Parathyroid adenoma (tissue), 2 donors: Measurements from ENCODE around the gene TMEM151B.

ENCODE experiments used
- H2AFZ ChIP-seq: fragments of 300-600 bp; sonication (generic); one replicate; pipeline ENCODE4 v1.7.0; 2017; ENCODE audit warnings: antibody characterized with exemption, mild to moderate bottlenecking
- H3K27ac ChIP-seq: fragments of 300-600 bp; sonication (generic); one replicate; pipeline ENCODE4 v1.7.0; 2017
- H3K27me3 ChIP-seq: fragments of 300-600 bp; sonication (generic); one replicate; pipeline ENCODE4 v1.7.0; 2017; ENCODE audit warnings: low read length; ENCODE audit not compliant: control insufficient read depth, insufficient read depth
- H3K36me3 ChIP-seq: fragments of 300-600 bp; sonication (generic); one replicate; pipeline ENCODE4 v1.7.0; 2017; ENCODE audit warnings: low read length; ENCODE audit not compliant: control insufficient read depth, insufficient read depth
- H3K4me1 ChIP-seq: fragments of 300-600 bp; sonication (generic); one replicate; pipeline ENCODE4 v1.7.0; 2017; ENCODE audit warnings: control low read depth
- H3K4me2 ChIP-seq: fragments of 300-600 bp; sonication (generic); one replicate; pipeline ENCODE4 v1.7.0; 2017; ENCODE audit warnings: low read length
- H3K4me3 ChIP-seq: fragments of 300-600 bp; sonication (generic); one replicate; pipeline ENCODE4 v1.7.0; 2017; ENCODE audit warnings: low read depth, low read length
- H3K79me2 ChIP-seq: fragments of 300-600 bp; sonication (generic); one replicate; pipeline ENCODE4 v1.7.0; 2017; ENCODE audit warnings: control low read depth
- H3K9ac ChIP-seq: fragments of 300-600 bp; sonication (generic); one replicate; pipeline ENCODE4 v1.7.0; 2017; ENCODE audit warnings: mild to moderate bottlenecking
- H3K9me3 ChIP-seq: fragments of 300-600 bp; sonication (generic); one replicate; pipeline ENCODE4 v1.7.0; 2017; ENCODE audit warnings: low read length; ENCODE audit not compliant: control insufficient read depth
- CTCF ChIP-seq: fragments of 300-600 bp; sonication (generic); IDR thresholded peaks from one replicate; pipeline ENCODE4 v1.7.0; 2017; ENCODE audit warnings: antibody characterized with exemption, mild to moderate bottlenecking
- donor health status: primary hyperparathyroidism.

TMEM151B gene

GRCh38 chr6:44301782-44302564 is 31.7 kb downstream of the TMEM151B start:
- no peak for TF ChIP-seq CTCF
- Histone ChIP-seq H3K4me3 (no peak overlapping the region), H3K36me3 (no peaks in the 10 kb centered on the region), H3K27ac (no peak overlapping the region), H3K4me1 (no peaks in the 10 kb centered on the region), H3K4me2 (no peak overlapping the region), H3K9ac (no peak overlapping the region), H3K79me2 (no peaks in the 10 kb centered on the region), H2AFZ (no peak overlapping the region), H3K9me3 (no peaks in the 10 kb centered on the region), H3K27me3 (no peaks in the 10 kb centered on the region)

- Histone ChIP-seq H3K4me2 (no peak overlapping the region), H3K4me3 (no peak overlapping the region), H3K9ac (no peak overlapping the region), H3K36me3 (no peaks in the 10 kb centered on the region), H3K9me3 (no peaks in the 10 kb centered on the region), H3K4me1 (no peaks in the 10 kb centered on the region), H3K27ac (no peak overlapping the region), H3K79me2 (no peaks in the 10 kb centered on the region), H3K27me3 (no peaks in the 10 kb centered on the region), H2AFZ (no peak overlapping the region)
- no peak for TF ChIP-seq CTCF
Observed at GRCh38 chr6:44302856-44303255, 32.6 kb downstream of the TMEM151B start.

- Histone ChIP-seq H3K4me2 (no peak overlapping the region), H2AFZ (no peak overlapping the region), H3K27me3 (no peaks in the 10 kb centered on the region), H3K9ac (no peak overlapping the region), H3K36me3 (no peaks in the 10 kb centered on the region), H3K79me2 (no peaks in the 10 kb centered on the region), H3K4me3 (no peak overlapping the region), H3K9me3 (no peaks in the 10 kb centered on the region), H3K4me1 (no peaks in the 10 kb centered on the region), H3K27ac (no peak overlapping the region)
- no peak for TF ChIP-seq CTCF
Observed at GRCh38 chr6:44303842-44304241, 33.6 kb downstream of the TMEM151B start.

- Histone ChIP-seq H3K36me3 (no peaks in the 10 kb centered on the region), H3K9ac (no peak overlapping the region)
- TF ChIP-seq CTCF = peak; percentile 76
Observed at GRCh38 chr6:44304282-44305199, 34.3 kb downstream of the TMEM151B start.

More at GRCh38 chr6:44304282-44305199, 34.3 kb downstream of the TMEM151B start:
- no peak overlapping the region for H2AFZ ChIP-seq
- no peaks in the 10 kb centered on the region for H3K79me2 ChIP-seq
- no peaks in the 10 kb centered on the region for H3K9me3 ChIP-seq
- no peak overlapping the region for H3K4me3 ChIP-seq
- H3K4me1 ChIP-seq = no peaks in the 10 kb centered on the region
- no peak overlapping the region for H3K4me2 ChIP-seq
- H3K27me3 ChIP-seq = no peaks in the 10 kb centered on the region
- H3K27ac ChIP-seq = no peak overlapping the region
